Caco-2 (cell line): ENCODE data around the gene HMSD. TPM values are rescaled to one million over a fixed set of nuclear protein-coding genes. Genes with fewer than 3 reads are reported as not detected.

ENCODE experiments used
- BruUV-seq: library from RNA; stranded (reverse); fragments of 400-500 nt; replicated peaks from 2 replicates; lab custom pipeline; 2021; lab: Mats Ljungman, UMichigan
- CTCF ChIA-PET: fragments of 300-600 bp; sonication (Branson Sonifier 250); formaldehyde crosslinking; loops from one replicate; lab custom pipeline; 2022; ENCODE audit warnings: antibody characterized with exemption; lab: Charles Lee
- POLR2A ChIA-PET: fragments of 300-600 bp; sonication (Branson Sonifier 250); formaldehyde crosslinking; loops from one replicate; lab custom pipeline; 2022; ENCODE audit warnings: antibody characterized with exemption; lab: Charles Lee
- DNase-seq, 2 experiments: peaks; one replicate each; pipeline versions ENCODE4 v3.0.0 to v3.0.0-alpha.2; 2020 to 2022
- H3K27me3 ChIP-seq: replicated peaks from 2 replicates; pipeline ENCODE4 v1.6.0; 2011; ENCODE audit warnings: low read length; ENCODE audit not compliant: control insufficient read depth, insufficient read depth
- H3K36me3 ChIP-seq: 2 replicates; pipeline ENCODE4 v1.5.1; 2011; ENCODE audit warnings: low read length; ENCODE audit not compliant: control insufficient read depth, insufficient read depth
- H3K4me1 ChIP-seq: fragments of 250-450 bp; sonication (Bioruptor Pico); 2 replicates; pipeline ENCODE4 v1.5.1; 2020; ENCODE audit warnings: mild to moderate bottlenecking
- H3K4me3 ChIP-seq: 2 replicates; pipeline ENCODE4 v1.5.1; 2011; ENCODE audit warnings: low read depth, mild to moderate bottlenecking, control low read depth, low read length
- H3K9me3 ChIP-seq: fragments of 250-450 bp; sonication (Bioruptor Pico); 2 replicates; pipeline ENCODE4 v1.5.1; 2020; ENCODE audit warnings: mild to moderate bottlenecking, moderate library complexity
- H3K27ac Mint-ChIP-seq: one replicate; pipeline ENCODE4 v1.8.0; 2022; ENCODE audit warnings: mixed read lengths; ENCODE audit not compliant: unreplicated experiment
- H3K27me3 Mint-ChIP-seq: one replicate; pipeline ENCODE4 v1.8.0; 2022; ENCODE audit warnings: mixed read lengths; ENCODE audit not compliant: insufficient read depth, unreplicated experiment
- H3K36me3 Mint-ChIP-seq: one replicate; pipeline ENCODE4 v1.8.0; 2022; ENCODE audit warnings: mild to moderate bottlenecking, mixed read lengths; ENCODE audit not compliant: insufficient read depth, unreplicated experiment
- H3K4me1 Mint-ChIP-seq: one replicate; pipeline ENCODE4 v1.8.0; 2022; ENCODE audit warnings: low read depth, mixed read lengths; ENCODE audit not compliant: unreplicated experiment
- H3K4me3 Mint-ChIP-seq: one replicate; pipeline ENCODE4 v1.8.0; 2022; ENCODE audit warnings: mild to moderate bottlenecking, moderate library complexity, mixed read lengths; ENCODE audit not compliant: unreplicated experiment
- H3K9me3 Mint-ChIP-seq: one replicate; pipeline ENCODE4 v1.8.0; 2022; ENCODE audit warnings: mixed read lengths; ENCODE audit not compliant: unreplicated experiment
- CTCF ChIP-seq, 2 experiments: fragments of 200-600 bp in 1 of 2; IDR thresholded peaks; 1 replicate in 1 of 2; 2 replicates in 1 of 2; pipeline versions ENCODE4 v1.5.1 to v1.8.0; 2011 to 2022; ENCODE audit warnings: antibody characterized with exemption in 1 of 2, control low read depth in 1 of 2, inconsistent platforms in 1 of 2, low read depth in 1 of 2, low read length in 1 of 2, mild to moderate bottlenecking in 1 of 2, moderate library complexity in 1 of 2; ENCODE audit not compliant: insufficient read depth in 1 of 2, severe bottlenecking in 1 of 2, unreplicated experiment in 1 of 2
- intact Hi-C: fragments of 100-400 bp; cut with micrococcal nuclease; formaldehyde crosslinking; loops from one replicate; pipeline ENCODE4 v1.10.0; 2022; ENCODE audit not compliant: unreplicated experiment
- total RNA-seq: library from RNA; stranded (reverse); gene quantifications from 2 replicates; pipeline ENCODE4 v1.2.3, GENCODE V29; 2022

The HMSD gene
- total RNA-seq, 1 experiment from 2014 or later: not detected

- no peaks in the 10 kb centered on the region for H3K4me1 Mint-ChIP-seq
- intact Hi-C loops: no loop called here
- CTCF ChIA-PET: no interaction called here
- POLR2A ChIA-PET: no interaction called here
- BruUV-seq: no TSS peak
- DNase-seq: no peak
- H3K9me3 Mint-ChIP-seq: no peaks in the 10 kb centered on the region
- TF ChIP-seq CTCF (IDR thresholded peaks at IDR 0.05; ENCODE audit: insufficient read depth in 1 of 2, low read depth in 1 of 2, low read length in 1 of 2, severe bottlenecking in 1 of 2, unreplicated experiment in 1 of 2): no peak
- no peak overlapping the region for H3K4me3 ChIP-seq
- H3K36me3 ChIP-seq: no peaks in the 10 kb centered on the region
- H3K27ac Mint-ChIP-seq: no peak overlapping the region
- no peaks in the 10 kb centered on the region for H3K4me1 ChIP-seq
- H3K4me3 Mint-ChIP-seq: no peak overlapping the region
- no peaks in the 10 kb centered on the region for H3K27me3 ChIP-seq
- H3K36me3 Mint-ChIP-seq: no peaks in the 10 kb centered on the region
- peaks cover 2% of the 10 kb centered on the region for H3K27me3 Mint-ChIP-seq
- no peaks in the 10 kb centered on the region for H3K9me3 ChIP-seq
Measured at GRCh38 chr18:63908858-63909257, 40.2 kb upstream of the HMSD start.

- ChIA-PET CTCF (no interaction called here), POLR2A (no interaction called here)
- BruUV-seq: no TSS peak
- Histone ChIP-seq H3K36me3 (no peaks in the 10 kb centered on the region), H3K27me3 (no peaks in the 10 kb centered on the region), H3K9me3 (no peaks in the 10 kb centered on the region), H3K4me3 (no peak overlapping the region), H3K4me1 (no peaks in the 10 kb centered on the region)
- Mint-ChIP-seq H3K9me3 (no peaks in the 10 kb centered on the region), H3K4me3 (no peak overlapping the region), H3K4me1 (no peaks in the 10 kb centered on the region), H3K27me3 (peaks cover 5% of the 10 kb centered on the region), H3K27ac (no peak overlapping the region), H3K36me3 (no peaks in the 10 kb centered on the region)
- no peak for TF ChIP-seq CTCF (IDR thresholded peaks at IDR 0.05; ENCODE audit: insufficient read depth in 1 of 2, low read depth in 1 of 2, low read length in 1 of 2, severe bottlenecking in 1 of 2, unreplicated experiment in 1 of 2)
- DNase-seq: no peak
- intact Hi-C loops: no loop called here
Measured at GRCh38 chr18:63909870-63910269, 39.2 kb upstream of the HMSD start.

- no peaks in the 10 kb centered on the region for H3K4me1 Mint-ChIP-seq
- no peak overlapping the region for H3K27ac Mint-ChIP-seq
- Histone ChIP-seq H3K27me3 (no peaks in the 10 kb centered on the region), H3K4me1 (no peaks in the 10 kb centered on the region), H3K9me3 (no peaks in the 10 kb centered on the region), H3K36me3 (no peaks in the 10 kb centered on the region), H3K4me3 (no peak overlapping the region)
- no peak for DNase-seq
- H3K4me3 Mint-ChIP-seq: no peak overlapping the region
- POLR2A ChIA-PET: no interaction called here
- H3K36me3 Mint-ChIP-seq: no peaks in the 10 kb centered on the region
- BruUV-seq: no TSS peak
- CTCF ChIA-PET: no interaction called here
- peaks cover 10% of the 10 kb centered on the region for H3K27me3 Mint-ChIP-seq
- intact Hi-C loops: no loop called here
- H3K9me3 Mint-ChIP-seq: no peaks in the 10 kb centered on the region
- no peak for TF ChIP-seq CTCF (IDR thresholded peaks at IDR 0.05; ENCODE audit: insufficient read depth in 1 of 2, low read depth in 1 of 2, low read length in 1 of 2, severe bottlenecking in 1 of 2, unreplicated experiment in 1 of 2)
Measured at GRCh38 chr18:63917817-63918216, 31.3 kb upstream of the HMSD start.
